Muscle layer of colon (tissue), 2 donors: ENCODE results near the gene PARD3B.

Experiments
- H3K27ac ChIP-seq: one replicate; pipeline ENCODE4 v1.7.0; 2013; ENCODE audit warnings: low read depth, mild to moderate bottlenecking, low read length, moderate library complexity
- H3K27me3 ChIP-seq, 2 donors: one replicate each; pipeline ENCODE4 v1.7.0; 2013; ENCODE audit warnings: low read length in 2 of 2, mild to moderate bottlenecking in 2 of 2; ENCODE audit not compliant: insufficient read depth in 2 of 2, control insufficient read depth in 1 of 2
- H3K36me3 ChIP-seq: one replicate; pipeline ENCODE4 v1.7.0; 2013; ENCODE audit warnings: mild to moderate bottlenecking, low read length; ENCODE audit not compliant: insufficient read depth
- H3K4me1 ChIP-seq: one replicate; pipeline ENCODE4 v1.7.0; 2013; ENCODE audit warnings: mild to moderate bottlenecking, low read length; ENCODE audit not compliant: insufficient read depth
- H3K4me3 ChIP-seq, 2 donors: one replicate each; pipeline ENCODE4 v1.7.0; 2013; ENCODE audit warnings: low read length in 2 of 2, low read depth in 1 of 2, mild to moderate bottlenecking in 1 of 2, moderate library complexity in 1 of 2
- H3K9ac ChIP-seq: one replicate; pipeline ENCODE4 v1.7.0; 2013; ENCODE audit warnings: low read length
- H3K9me3 ChIP-seq: one replicate; pipeline ENCODE4 v1.7.0; 2013; ENCODE audit warnings: mild to moderate bottlenecking, low read length
- donor health status: abdominal sarcoma.
- donor health status: Adenocarcinoma of cecum.

The PARD3B gene

GRCh38 chr2:205660521-205661124, 1115.3 kb downstream of the PARD3B start:
- Histone ChIP-seq H3K36me3 (no peaks in the 10 kb centered on the region), H3K9ac (no peak overlapping the region), H3K27me3 (no peaks in the 10 kb centered on the region), H3K9me3 (no peaks in the 10 kb centered on the region), H3K4me1 (peaks cover 31% of the 10 kb centered on the region), H3K27ac (no peak overlapping the region), H3K4me3 (no peak overlapping the region)

- H3K9me3 ChIP-seq: no peaks in the 10 kb centered on the region
- peaks cover 31% of the 10 kb centered on the region for H3K4me1 ChIP-seq
- H3K4me3 ChIP-seq: no peak overlapping the region
- H3K36me3 ChIP-seq: no peaks in the 10 kb centered on the region
- H3K9ac ChIP-seq: no peak overlapping the region
- H3K27me3 ChIP-seq: no peaks in the 10 kb centered on the region
- H3K27ac ChIP-seq: no peak overlapping the region
Observed at GRCh38 chr2:205661281-205661680, 1116.0 kb downstream of the PARD3B start.

- Histone ChIP-seq H3K4me1 (peaks cover 25% of the 10 kb centered on the region), H3K27ac (no peak overlapping the region), H3K27me3 (no peaks in the 10 kb centered on the region), H3K9ac (no peak overlapping the region), H3K4me3 (no peak overlapping the region), H3K9me3 (no peaks in the 10 kb centered on the region), H3K36me3 (no peaks in the 10 kb centered on the region)
Observed at GRCh38 chr2:205662206-205662965, 1117.1 kb downstream of the PARD3B start.

- Histone ChIP-seq H3K27ac (no peak overlapping the region), H3K36me3 (no peaks in the 10 kb centered on the region), H3K27me3 (no peaks in the 10 kb centered on the region), H3K9me3 (no peaks in the 10 kb centered on the region), H3K4me3 (no peak overlapping the region), H3K4me1 (peaks cover 5% of the 10 kb centered on the region), H3K9ac (no peak overlapping the region)
Observed at GRCh38 chr2:205665791-205666190, 1120.5 kb downstream of the PARD3B start.
